Activated CD8-positive, alpha-beta memory T cell treated with anti-CD3 and anti-CD28 coated beads, Interleukin-2, amount 10 ng/mL, durations not matched to agents 7 days and 5 days (primary cell): ENCODE results near the gene B4GALT2. TPM values are rescaled to one million over a fixed set of nuclear protein-coding genes. Genes with fewer than 3 reads are reported as not detected.
A peak's percentile ranks its signal among the peaks of the same experiment; 100 is the strongest.

Experiments used
- ATAC-seq: fragments of 150-1000 bp; cut with Tn5 transposase; one replicate; pipeline ENCODE4 v1.10.0; 2021; ENCODE audit warnings: moderate library complexity
- CTCF ChIA-PET: fragments of 350-600 bp; sonication (Branson Sonifier 250); formaldehyde crosslinking; loops from one replicate; lab custom pipeline; 2021; ENCODE audit warnings: antibody characterized with exemption; lab: Charles Lee
- DNase-seq: peaks from one replicate; pipeline ENCODE4 v3.0.0-alpha.2; 2020
- H3K27ac Mint-ChIP-seq: one replicate; pipeline ENCODE4 v1.8.0; 2021; ENCODE audit warnings: mild to moderate bottlenecking, mixed read lengths
- H3K27me3 Mint-ChIP-seq: one replicate; pipeline ENCODE4 v1.8.0; 2021; ENCODE audit warnings: mixed read lengths
- H3K36me3 Mint-ChIP-seq: one replicate; pipeline ENCODE4 v1.8.0; 2021; ENCODE audit warnings: mild to moderate bottlenecking, mixed read lengths
- H3K4me1 Mint-ChIP-seq: one replicate; pipeline ENCODE4 v1.8.0; 2021; ENCODE audit warnings: mixed read lengths
- H3K4me3 Mint-ChIP-seq: one replicate; pipeline ENCODE4 v1.8.0; 2021; ENCODE audit warnings: mild to moderate bottlenecking, moderate library complexity, mixed read lengths
- H3K9me3 Mint-ChIP-seq: one replicate; pipeline ENCODE4 v1.8.0; 2022; ENCODE audit warnings: low read depth, mixed read lengths
- total RNA-seq, 2 experiments: library from RNA; stranded (reverse); gene quantifications; one replicate each; pipeline ENCODE4 v1.2.3, GENCODE V29; 2021

B4GALT2 gene
- total RNA-seq, 2 experiments from 2014 or later, result 20.1 to 25.5 TPM

DNA sequence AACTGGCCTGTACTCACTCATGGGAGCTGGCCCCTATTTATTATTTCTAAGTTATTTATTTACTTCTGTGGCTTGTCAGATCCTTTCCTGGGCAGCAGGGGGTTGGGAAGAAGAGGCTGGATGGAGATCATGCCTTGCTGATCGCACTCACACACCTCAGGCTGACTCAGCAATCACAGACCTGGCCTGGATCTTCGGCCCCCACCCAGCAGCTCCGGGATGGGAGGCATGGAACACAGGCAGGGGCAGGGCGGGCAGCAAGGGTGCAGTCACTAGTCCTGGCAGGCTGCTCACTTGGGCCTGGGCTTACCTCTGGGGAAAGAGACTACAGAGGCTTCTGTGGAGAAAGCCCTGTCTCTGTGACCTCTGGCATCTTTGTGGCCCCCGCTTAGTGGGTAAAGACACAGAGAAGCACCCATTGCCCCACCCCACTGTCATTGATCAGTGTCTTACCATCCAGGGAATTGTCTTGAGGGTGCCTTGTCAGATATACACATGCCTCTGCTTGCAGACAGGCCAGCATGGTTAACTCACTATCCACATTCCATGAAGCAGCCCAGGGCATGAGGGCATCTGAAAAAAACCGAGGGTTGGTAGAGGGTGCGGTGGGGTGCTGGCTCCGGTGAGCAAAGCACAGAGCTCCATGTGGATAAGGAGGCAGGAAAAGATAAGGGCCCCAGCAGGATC lies 41.7 kb upstream of the B4GALT2 start:
- Mint-ChIP-seq H3K9me3 (no peaks in the 10 kb centered on the region), H3K27me3 (peaks cover 24% of the 10 kb centered on the region), H3K4me1 (peaks cover 4% of the 10 kb centered on the region), H3K27ac (no peak overlapping the region), H3K36me3 (peaks cover 3% of the 10 kb centered on the region), H3K4me3 (no peak overlapping the region)
- CTCF ChIA-PET, result interaction anchor here (0.8 to 7.2 kb wide), 4 partner anchors 9 to 173 kb away, joined by 3 to 202 read pairs (median 64); partner anchors contain the start of genes DPH2 and IPO13
- no peak for ATAC-seq
- DNase-seq, result no peak

GRCh38 chr1:43938383-43938782 lies 40.6 kb upstream of the B4GALT2 start:
- Mint-ChIP-seq H3K4me1 (peaks cover 9% of the 10 kb centered on the region), H3K4me3 (no peak overlapping the region), H3K27ac (no peak overlapping the region), H3K27me3 (peaks cover 15% of the 10 kb centered on the region), H3K36me3 (peaks cover 3% of the 10 kb centered on the region), H3K9me3 (no peaks in the 10 kb centered on the region)
- DNase-seq, result no peak
- CTCF ChIA-PET, result interaction anchor here (1.0 to 7.2 kb wide), 3 partner anchors 8 to 175 kb away, joined by 3 to 123 read pairs (median 16); partner anchors contain the start of gene IPO13
- no peak for ATAC-seq

DNA sequence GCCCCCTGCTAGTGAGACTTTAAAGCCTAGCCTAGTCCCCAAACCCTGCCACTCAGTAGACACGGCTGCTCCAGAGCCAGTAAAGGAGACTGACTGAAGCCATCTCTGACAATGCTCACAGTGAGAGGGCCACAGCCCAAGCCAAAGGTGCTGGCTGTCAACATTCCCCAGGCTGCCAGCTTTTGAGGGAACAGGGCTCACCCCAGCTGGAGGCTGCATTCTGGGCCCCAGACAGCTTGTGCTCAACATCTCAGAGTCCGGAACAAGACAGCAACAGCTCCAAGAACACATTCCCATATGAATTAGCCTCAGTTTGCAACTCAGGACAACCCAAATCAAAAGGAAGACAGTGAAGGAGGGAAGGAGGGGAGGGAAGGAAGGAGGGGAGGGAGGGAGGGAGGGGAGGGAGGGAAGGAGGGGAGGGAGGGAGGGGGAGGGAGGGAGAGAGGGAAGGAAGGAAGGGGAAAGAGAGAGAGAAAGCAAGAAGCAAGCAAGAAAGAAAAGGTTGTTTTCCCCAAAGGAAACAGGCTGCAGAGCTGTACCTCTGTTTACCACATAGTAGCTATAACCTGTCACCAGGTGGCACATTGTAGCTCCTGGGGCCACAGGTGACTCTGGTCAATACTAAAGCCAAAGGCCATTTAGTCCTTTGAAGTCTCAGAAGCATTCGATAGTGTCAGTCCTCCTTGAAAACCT lies 40.0 kb upstream of the B4GALT2 start:
- CTCF ChIA-PET, result interaction anchor here (1.0 to 7.2 kb wide), 4 partner anchors 8 to 409 kb away, joined by 3 to 123 read pairs (median 10); partner anchors contain the start of gene IPO13
- Mint-ChIP-seq H3K27ac (no peak overlapping the region), H3K27me3 (peaks cover 12% of the 10 kb centered on the region)

GRCh38 chr1:43942411-43942810 lies 36.6 kb upstream of the B4GALT2 start:
- no peak overlapping the region for H3K27ac Mint-ChIP-seq
- CTCF ChIA-PET, result interaction anchor here (1.6 to 9.4 kb wide), 2 partner anchors 7 to 12 kb away, joined by 5 to 123 read pairs; partner anchors contain the start of gene ARTN
- no peak overlapping the region for H3K4me3 Mint-ChIP-seq
- H3K9me3 Mint-ChIP-seq, result no peaks in the 10 kb centered on the region
- DNase-seq (no peak), ATAC-seq (no peak)
- peaks cover 21% of the 10 kb centered on the region for H3K4me1 Mint-ChIP-seq
- H3K36me3 Mint-ChIP-seq, result peaks cover 7% of the 10 kb centered on the region
- H3K27me3 Mint-ChIP-seq, result no peaks in the 10 kb centered on the region

More for the DNA sequence above, 40.0 kb upstream of the B4GALT2 start:
- no peak for ATAC-seq
- H3K4me1 Mint-ChIP-seq, result peaks cover 6% of the 10 kb centered on the region
- H3K9me3 Mint-ChIP-seq, result no peaks in the 10 kb centered on the region
- H3K4me3 Mint-ChIP-seq, result no peak overlapping the region
- DNase-seq, result no peak
- peaks cover 3% of the 10 kb centered on the region for H3K36me3 Mint-ChIP-seq

- H3K27ac Mint-ChIP-seq, result peak overlapping the region; percentile 62
- H3K9me3 Mint-ChIP-seq, result no peaks in the 10 kb centered on the region
- CTCF ChIA-PET, result interaction anchor here (1.3 to 9.4 kb wide), 5 partner anchors 10 to 291 kb away, joined by 6 to 123 read pairs (median 26); partner anchors contain the start of genes ARTN and DPH2
- ATAC-seq (no peak), DNase-seq (no peak)
- peak overlapping the region; percentile 92 for H3K4me3 Mint-ChIP-seq
- peaks cover 35% of the 10 kb centered on the region for H3K4me1 Mint-ChIP-seq
- no peaks in the 10 kb centered on the region for H3K27me3 Mint-ChIP-seq
- peaks cover 7% of the 10 kb centered on the region for H3K36me3 Mint-ChIP-seq
Observed at GRCh38 chr1:43944860-43945259, 34.1 kb upstream of the B4GALT2 start.

DNA sequence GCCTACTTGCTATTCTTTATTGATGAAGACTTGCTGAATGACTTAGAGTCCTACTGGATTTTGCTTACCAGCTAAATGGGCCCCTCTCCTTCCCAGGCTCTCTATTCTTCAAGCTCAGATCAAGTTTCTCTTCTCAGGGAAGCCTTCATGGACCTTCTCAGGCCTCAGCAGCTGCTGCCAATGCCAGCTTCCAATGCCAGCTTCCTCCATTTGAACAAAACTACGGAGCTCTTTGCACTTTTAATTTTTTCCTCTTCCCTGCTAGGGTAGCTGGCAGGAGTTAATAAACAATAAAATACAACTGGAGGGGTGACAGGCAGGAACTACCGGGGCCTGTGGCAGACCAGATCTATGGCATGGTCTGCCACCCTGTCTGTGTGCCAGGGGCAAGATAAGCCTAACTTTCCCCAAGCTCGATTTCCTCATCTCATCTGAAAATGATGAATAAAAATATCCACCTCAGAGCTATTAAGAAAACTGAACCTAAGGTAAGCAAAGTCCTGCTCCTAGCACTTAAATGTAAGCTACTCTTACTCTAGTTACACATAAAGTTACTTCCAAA lies 33.3 kb upstream of the B4GALT2 start:
- peak overlapping the region; percentile 92 for H3K4me3 Mint-ChIP-seq
- no peaks in the 10 kb centered on the region for H3K27me3 Mint-ChIP-seq
- no peak for DNase-seq
- no peaks in the 10 kb centered on the region for H3K9me3 Mint-ChIP-seq
- peak overlapping the region; percentile 91 for H3K27ac Mint-ChIP-seq
- CTCF ChIA-PET, result interaction anchor here (0.6 to 9.4 kb wide), 12 partner anchors 10 to 492 kb away, joined by 3 to 123 read pairs (median 6); partner anchors contain the start of genes ARTN, DPH2, HYI and KDM4A
- no peak for ATAC-seq
- peaks cover 10% of the 10 kb centered on the region for H3K36me3 Mint-ChIP-seq
- peaks cover 35% of the 10 kb centered on the region for H3K4me1 Mint-ChIP-seq

GRCh38 chr1:43946236-43947060 lies 32.6 kb upstream of the B4GALT2 start, which contains the start of gene IPO13:
Gene IPO13 (plus strand): TSS chr1:43946950. CDS start chr1:43947601, 651 bp downstream.
- H3K4me1 Mint-ChIP-seq, result peaks cover 35% of the 10 kb centered on the region
- no peaks in the 10 kb centered on the region for H3K9me3 Mint-ChIP-seq
- H3K4me3 Mint-ChIP-seq, result peak within 1 kb of the TSS; percentile 92
- ATAC-seq (peak; percentile 97), DNase-seq (peak; percentile 97)
- no peaks in the 10 kb centered on the region for H3K27me3 Mint-ChIP-seq
- CTCF ChIA-PET, result interaction anchor here (0.6 to 9.4 kb wide), 18 partner anchors 9 to 426 kb away, joined by 3 to 123 read pairs (median 5); partner anchors contain the start of genes ARTN, DPH2 and KDM4A
- H3K27ac Mint-ChIP-seq, result peak within 1 kb of the TSS; percentile 91
- H3K36me3 Mint-ChIP-seq, result peaks cover 10% of the 10 kb centered on the region

- Mint-ChIP-seq H3K27ac (peak overlapping the region; percentile 91), H3K36me3 (peaks cover 10% of the 10 kb centered on the region), H3K9me3 (no peaks in the 10 kb centered on the region), H3K4me1 (peaks cover 35% of the 10 kb centered on the region), H3K4me3 (peak overlapping the region; percentile 92), H3K27me3 (no peaks in the 10 kb centered on the region)
- peak; percentile 57 for DNase-seq
- CTCF ChIA-PET, result interaction anchor here (0.7 to 9.4 kb wide), 11 partner anchors 8 to 303 kb away, joined by 3 to 123 read pairs (median 7); partner anchors contain the start of genes ARTN and DPH2
- ATAC-seq, result no peak
Observed at GRCh38 chr1:43947061-43947873, 31.7 kb upstream of the B4GALT2 start.

- DNase-seq, result no peak
- peak overlapping the region; percentile 20 for H3K27ac Mint-ChIP-seq
- CTCF ChIA-PET, result interaction anchor here (1.2 to 9.4 kb wide), 5 partner anchors 10 to 184 kb away, joined by 4 to 123 read pairs (median 7); partner anchors contain the start of gene ARTN
Observed at GRCh38 chr1:43947874-43948437, 31.1 kb upstream of the B4GALT2 start.

DNA sequence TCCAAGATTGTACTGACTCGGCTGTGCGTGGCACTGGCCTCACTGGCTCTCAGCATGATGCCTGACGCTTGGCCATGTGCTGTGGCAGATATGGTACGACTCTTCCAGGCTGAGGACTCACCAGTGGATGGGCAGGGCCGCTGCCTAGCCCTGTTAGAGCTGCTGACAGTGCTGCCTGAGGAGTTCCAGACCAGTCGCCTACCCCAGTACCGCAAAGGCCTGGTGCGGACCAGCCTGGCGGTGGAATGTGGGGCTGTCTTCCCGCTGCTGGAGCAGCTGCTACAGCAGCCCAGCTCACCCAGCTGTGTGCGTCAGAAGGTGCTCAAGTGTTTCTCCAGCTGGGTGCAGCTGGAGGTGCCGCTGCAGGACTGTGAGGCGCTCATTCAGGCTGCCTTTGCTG lies 29.3 kb upstream of the B4GALT2 start:
- no peaks in the 10 kb centered on the region for H3K27me3 Mint-ChIP-seq
- H3K27ac Mint-ChIP-seq, result no peak overlapping the region
- peaks cover 9% of the 10 kb centered on the region for H3K36me3 Mint-ChIP-seq
- CTCF ChIA-PET, result interaction anchor here (9.4 kb wide), 1 partner anchor 14 kb away, joined by 123 read pairs; the partner anchor contains the start of gene ARTN
- no peak overlapping the region for H3K4me3 Mint-ChIP-seq
- H3K4me1 Mint-ChIP-seq, result peaks cover 28% of the 10 kb centered on the region
- ATAC-seq, result no peak
- no peak for DNase-seq
- no peaks in the 10 kb centered on the region for H3K9me3 Mint-ChIP-seq

More at GRCh38 chr1:43947874-43948437, 31.1 kb upstream of the B4GALT2 start:
- no peaks in the 10 kb centered on the region for H3K9me3 Mint-ChIP-seq
- peak overlapping the region; percentile 92 for H3K4me3 Mint-ChIP-seq
- no peaks in the 10 kb centered on the region for H3K27me3 Mint-ChIP-seq
- no peak for ATAC-seq
- peaks cover 32% of the 10 kb centered on the region for H3K4me1 Mint-ChIP-seq
- peaks cover 9% of the 10 kb centered on the region for H3K36me3 Mint-ChIP-seq
